AG04450 (cell line): ENCODE results near the gene RUNX2. TPM values are rescaled to one million over a fixed set of nuclear protein-coding genes. Genes with fewer than 3 reads are reported as not detected.
A peak's percentile ranks its signal among the peaks of the same experiment; 100 is the strongest.

Source experiments
- CTCF ChIA-PET: fragments of 300-600, 350-600 bp; formaldehyde crosslinking; extraction: SDS; loops from one replicate; lab custom pipeline; 2022; ENCODE audit warnings: antibody characterized with exemption, inconsistent platforms; lab: Charles Lee
- POLR2A ChIA-PET: fragments of 350-600 bp; formaldehyde crosslinking; extraction: SDS; loops from one replicate; lab custom pipeline; 2021; ENCODE audit warnings: antibody characterized with exemption, inconsistent platforms; lab: Yijun Ruan, JAX
- DNase-seq: peaks from one replicate; pipeline ENCODE4 v3.0.0-alpha.2; 2011; ENCODE audit warnings: low read depth, low spot score
- H3K27ac ChIP-seq: one replicate; pipeline ENCODE4 v1.5.1; 2012; ENCODE audit warnings: low read depth, low read length, control low read depth
- H3K27me3 ChIP-seq: one replicate; pipeline ENCODE4 v1.6.0; 2012; ENCODE audit warnings: low read length; ENCODE audit not compliant: control insufficient read depth, insufficient read depth
- H3K4me3 ChIP-seq: 2 replicates; pipeline ENCODE4 v1.5.1; 2011; ENCODE audit warnings: mild to moderate bottlenecking, low read depth, low read length, control low read depth
- H3K9me3 ChIP-seq: 2 replicates; pipeline ENCODE4 v1.5.1; 2012; ENCODE audit warnings: low read length; ENCODE audit not compliant: control insufficient read depth, insufficient read depth
- CTCF ChIP-seq: IDR thresholded peaks from 2 replicates; pipeline ENCODE4 v1.5.1; 2011; ENCODE audit warnings: low read depth, low read length, control low read depth, inconsistent platforms
- polyA plus RNA-seq: library from polyadenylated mRNA; depleted of rRNA; stranded (reverse); fragments of >200 nt; gene quantifications from 2 replicates; pipeline ENCODE4 v1.2.3, GENCODE V29; 2011

The RUNX2 gene
- polyA plus RNA-seq, 1 experiment: 3.4 TPM

- Histone ChIP-seq H3K27me3 (no peaks in the 10 kb centered on the region), H3K4me3 (no peak overlapping the region), H3K27ac (no peak overlapping the region), H3K9me3 (no peaks in the 10 kb centered on the region)
- TF ChIP-seq CTCF: no peak
- ChIA-PET POLR2A (no interaction called here), CTCF (interaction anchor here (0.8 kb wide), 1 partner anchor 10 kb away, joined by 3 read pairs; no protein-coding TSS in a partner anchor)
- DNase-seq: no peak
These were observed 166.4 kb downstream of the RUNX2 start for GRCh38 chr6:45494416-45495135.

- CTCF ChIA-PET: no interaction called here
- Histone ChIP-seq H3K4me3 (no peak overlapping the region), H3K27me3 (no peaks in the 10 kb centered on the region), H3K27ac (no peak overlapping the region), H3K9me3 (no peaks in the 10 kb centered on the region)
- no peak for DNase-seq
- POLR2A ChIA-PET: no interaction called here
- TF ChIP-seq CTCF: no peak
These were observed 167.4 kb downstream of the RUNX2 start for GRCh38 chr6:45495429-45496084.

GRCh38 chr6:45496085-45496433 lies 167.9 kb downstream of the RUNX2 start:
- H3K27ac ChIP-seq: no peak overlapping the region
- no peak for TF ChIP-seq CTCF
- no peak overlapping the region for H3K4me3 ChIP-seq
- no peak for DNase-seq
- CTCF ChIA-PET: no interaction called here
- H3K27me3 ChIP-seq: no peaks in the 10 kb centered on the region
- POLR2A ChIA-PET: no interaction called here
- no peaks in the 10 kb centered on the region for H3K9me3 ChIP-seq

GRCh38 chr6:45498591-45498990 lies 170.5 kb downstream of the RUNX2 start:
- Histone ChIP-seq H3K4me3 (no peak overlapping the region), H3K27ac (peak overlapping the region; percentile 25), H3K27me3 (no peaks in the 10 kb centered on the region), H3K9me3 (no peaks in the 10 kb centered on the region)
- no peak for DNase-seq
- CTCF ChIA-PET: interaction anchor here (1.8 kb wide), 1 partner anchor 216 kb away, joined by 4 read pairs; no protein-coding TSS in a partner anchor
- no peak for TF ChIP-seq CTCF
- POLR2A ChIA-PET: no interaction called here
